GM12892 (cell line): Measurements from ENCODE around the gene MAP6.

Source experiments
- POLR2A ChIP-seq: IDR thresholded peaks from 2 replicates; pipeline ENCODE4 v1.6.1; 2011; ENCODE audit warnings: low read depth, low read length, control low read depth
- POLR2AphosphoS5 ChIP-seq: IDR thresholded peaks from 2 replicates; pipeline ENCODE4 v1.6.1; 2011; ENCODE audit warnings: low read depth, low read length, control low read depth
- TAF1 ChIP-seq: IDR thresholded peaks from 2 replicates; pipeline ENCODE4 v1.6.1; 2011; ENCODE audit warnings: low read depth, mild to moderate bottlenecking, control low read depth, low read length, borderline replicate concordance

GRCh38 chr11:75627906-75628668 is 40.8 kb downstream of the MAP6 start:
- TF ChIP-seq TAF1 (no peak), POLR2AphosphoS5 (no peak), POLR2A (no peak)
